Stimulated activated CD8-positive, alpha-beta memory T cell treated with anti-CD3 and anti-CD28 coated beads, Interleukin-4, amount 100 ng/mL, for 4 hours (primary cell): ENCODE measurements around the gene KCNH1.

ENCODE experiments used
- DNase-seq, 2 donors: peaks; one replicate each; pipeline ENCODE4 v3.0.0-alpha.2; 2020; ENCODE audit warnings: low read depth in 2 of 2, low spot score in 1 of 2

KCNH1 gene

DNA sequence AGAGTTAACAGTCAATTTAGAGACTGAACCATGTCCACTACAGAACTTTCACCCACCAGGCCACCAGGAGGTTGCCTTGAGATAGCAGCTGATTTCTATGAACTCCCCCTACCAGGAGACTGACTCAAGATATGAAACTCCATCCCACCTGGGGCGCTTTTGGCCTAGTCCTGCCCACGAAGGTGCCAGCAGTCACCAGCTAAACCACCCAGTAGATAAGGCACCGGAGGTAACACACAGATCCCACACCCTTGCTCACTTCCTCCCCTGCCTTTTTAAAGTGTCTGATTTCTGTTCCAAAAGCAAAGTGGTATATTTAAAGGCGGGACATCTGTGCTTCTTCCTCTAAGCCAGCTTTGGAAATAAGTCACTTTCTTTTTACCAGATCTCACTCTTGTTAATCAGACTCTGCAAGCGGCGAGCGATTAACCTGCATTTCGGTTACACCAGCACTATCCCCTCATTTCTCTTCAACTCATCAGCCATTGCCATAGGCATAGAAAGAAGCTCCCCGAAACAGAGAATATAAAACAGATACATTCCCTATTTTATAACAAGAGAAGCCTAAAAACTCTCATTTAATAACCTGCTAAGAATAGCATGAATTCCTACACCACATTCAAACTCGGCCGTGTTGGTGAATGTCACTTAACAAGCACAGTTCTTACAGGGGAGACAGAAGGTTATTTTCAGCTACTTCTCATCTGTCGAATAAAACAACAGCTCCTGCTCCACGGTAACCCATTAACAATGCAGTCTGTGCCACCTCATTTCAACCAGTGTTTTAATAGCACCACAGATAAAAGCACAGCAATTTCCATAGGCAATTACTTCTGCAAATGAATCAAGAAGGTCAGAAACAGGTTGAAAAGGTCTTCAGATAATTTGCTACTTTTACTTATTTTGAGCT is 318.1 kb downstream of the KCNH1 start:
- DNase-seq, result no peak

GRCh38 chr1:210814382-210815123 is 319.4 kb downstream of the KCNH1 start:
- DNase-seq, result no peak

DNA sequence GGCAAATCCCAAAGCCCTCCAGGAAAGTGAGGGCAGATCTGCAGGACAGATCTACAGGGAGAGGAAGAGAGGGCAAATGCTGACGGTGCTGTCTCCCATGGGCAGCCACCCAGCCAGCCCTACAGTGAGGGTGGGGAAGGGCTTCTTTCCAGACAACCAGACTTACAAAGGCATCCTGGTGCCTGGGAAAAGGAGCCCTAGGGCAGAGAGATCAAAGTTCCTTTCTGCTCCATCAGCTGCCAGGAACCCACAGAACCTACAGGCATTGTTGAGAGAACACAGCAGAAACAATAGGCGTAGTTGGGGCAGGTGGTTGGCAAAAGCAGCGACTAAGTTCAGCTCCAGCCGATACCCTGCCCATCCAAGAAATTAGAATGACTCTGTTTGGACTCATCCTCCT is 332.4 kb downstream of the KCNH1 start:
- no peak for DNase-seq

DNA sequence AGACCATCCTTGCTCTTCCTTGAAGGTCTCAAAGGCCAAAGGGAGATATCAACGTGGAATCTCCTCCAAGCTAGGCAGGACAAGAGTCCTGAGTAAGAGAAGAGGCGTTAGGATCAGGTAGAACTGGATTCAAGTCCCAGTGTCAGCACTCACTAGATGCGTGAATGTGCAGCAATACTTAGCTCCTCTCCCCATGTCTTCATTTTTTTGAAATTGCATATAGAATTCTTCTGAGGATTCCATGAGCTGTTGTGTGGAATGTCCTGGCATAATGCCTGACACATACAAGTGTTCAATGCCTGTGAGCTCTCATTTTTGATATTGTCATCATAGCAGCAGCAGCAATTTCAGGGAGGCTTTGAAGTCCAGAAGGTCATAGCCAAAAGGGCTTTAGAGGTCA is 333.2 kb downstream of the KCNH1 start:
- no peak for DNase-seq

DNA sequence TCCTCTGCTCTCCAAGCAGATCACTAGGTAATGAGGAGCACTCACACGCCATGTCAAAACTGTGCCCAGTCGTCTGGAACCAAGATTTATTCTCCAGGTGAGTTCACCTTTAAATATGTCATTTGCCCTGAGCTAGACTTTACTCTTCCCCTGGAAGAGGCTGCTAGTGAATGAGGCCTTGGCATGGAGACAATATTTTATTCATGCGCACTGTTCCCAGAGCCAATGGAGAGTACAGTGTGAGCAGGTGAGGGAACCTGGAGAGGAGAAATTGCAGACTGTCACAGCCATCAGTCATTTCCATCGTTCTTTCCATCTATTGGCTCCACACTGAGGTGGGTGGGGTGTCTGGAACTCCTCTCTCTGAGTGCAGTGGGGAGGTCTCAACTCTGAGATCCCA is 333.6 kb downstream of the KCNH1 start:
- no peak for DNase-seq

DNA sequence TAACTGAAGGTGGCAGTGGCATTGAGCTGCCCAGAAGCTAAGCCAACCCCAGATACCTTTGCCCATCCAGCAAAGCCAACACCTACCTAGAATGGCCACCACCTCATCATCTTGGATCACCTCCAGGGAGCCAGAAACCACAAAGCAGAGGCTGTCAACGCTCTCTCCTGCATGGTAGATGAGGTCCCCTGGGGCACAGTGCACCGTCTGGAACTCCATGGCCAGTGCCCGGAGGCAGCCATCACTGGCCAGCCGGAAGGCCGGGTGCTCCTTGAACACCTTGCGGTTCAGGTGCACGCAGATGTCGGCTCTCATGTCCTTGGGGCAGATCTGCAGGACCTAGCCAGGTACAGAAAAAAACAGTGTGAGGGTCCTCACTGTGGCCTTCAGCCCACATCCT is 336.5 kb downstream of the KCNH1 start:
- no peak for DNase-seq

DNA sequence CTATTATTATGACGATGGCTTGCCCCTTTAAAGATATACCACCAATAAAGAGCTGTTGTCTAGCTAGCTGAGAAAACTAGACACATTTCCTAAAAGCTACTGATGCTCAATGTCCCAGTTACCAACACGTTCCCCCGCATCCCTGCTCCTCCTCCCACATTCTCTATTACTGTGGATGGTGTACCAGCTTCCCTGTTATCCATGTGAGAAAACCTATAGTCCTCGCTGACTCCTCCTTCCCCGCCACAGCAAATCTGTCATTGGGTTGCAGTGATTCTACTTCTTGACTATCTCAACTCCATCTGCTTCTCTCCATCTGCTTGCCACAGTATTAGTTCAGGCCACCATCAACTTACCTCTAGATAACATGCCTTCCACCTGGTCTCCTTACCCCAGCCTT is 337.5 kb downstream of the KCNH1 start:
- DNase-seq, result no peak

GRCh38 chr1:210794445-210794844 is 339.5 kb downstream of the KCNH1 start:
- no peak for DNase-seq

- DNase-seq, result no peak
Measured at GRCh38 chr1:210792250-210793102, 341.5 kb downstream of the KCNH1 start.

- DNase-seq, result no peak
Measured at GRCh38 chr1:210790196-210790595, 343.8 kb downstream of the KCNH1 start.

DNA sequence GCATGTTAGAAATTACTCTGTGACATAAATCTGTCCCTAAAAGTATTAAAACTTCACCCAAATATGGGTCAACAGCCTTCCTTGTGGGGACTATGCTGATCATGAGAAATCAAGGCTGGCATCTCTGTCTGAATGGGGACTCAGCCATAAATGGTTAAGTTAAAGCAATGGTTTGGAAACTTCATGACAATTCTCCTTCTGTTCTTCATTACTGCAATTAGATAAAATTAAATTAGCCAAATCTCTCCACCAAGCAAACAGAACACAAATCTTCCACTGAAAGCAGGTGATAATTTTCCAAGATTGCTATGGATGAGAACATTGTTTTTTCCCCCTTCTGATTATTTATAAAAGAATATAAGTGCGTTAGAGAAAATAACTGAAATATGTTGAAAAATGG is 346.1 kb downstream of the KCNH1 start:
- no peak for DNase-seq

- DNase-seq, result no peak
Measured at GRCh38 chr1:210786546-210786945, 347.4 kb downstream of the KCNH1 start.

DNA sequence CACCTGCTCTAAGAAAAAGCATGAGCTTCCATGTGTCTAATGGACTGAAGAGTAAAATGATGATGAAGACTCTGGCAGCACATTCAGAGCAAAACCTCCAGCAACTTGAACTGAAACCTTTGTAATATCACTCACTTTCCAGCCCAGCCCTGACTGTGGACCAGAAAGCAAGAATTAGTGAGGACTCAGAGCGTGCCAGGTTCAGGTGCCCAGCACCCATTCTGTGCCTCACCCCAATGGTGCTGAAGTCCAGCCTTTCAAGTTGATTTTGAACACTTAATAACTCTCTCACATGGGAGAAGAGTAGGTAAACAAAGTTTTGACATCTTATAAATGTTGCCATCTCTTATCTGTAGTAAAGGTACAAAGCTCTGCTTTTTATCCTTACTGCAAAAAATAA is 350.0 kb downstream of the KCNH1 start:
- DNase-seq, result no peak

DNA sequence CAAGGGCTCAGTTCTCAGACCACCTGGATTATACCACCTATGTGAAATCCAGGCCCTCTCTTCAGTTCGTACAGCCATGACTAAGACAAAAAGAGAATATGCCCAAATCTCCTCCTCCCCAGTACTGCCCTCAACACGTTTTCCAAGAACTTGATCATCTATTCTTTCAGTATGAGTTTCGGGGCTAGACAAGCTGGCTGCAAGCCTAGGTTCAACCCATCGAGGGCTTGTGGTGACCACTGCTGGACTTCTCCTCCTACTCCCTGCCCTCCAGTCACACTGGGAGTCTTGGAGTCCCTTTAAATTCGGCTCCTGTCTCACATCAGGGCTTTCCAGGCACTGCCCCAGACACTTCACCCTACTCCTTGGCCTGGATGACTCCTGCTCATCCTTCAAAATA is 352.3 kb downstream of the KCNH1 start:
- no peak for DNase-seq

DNA sequence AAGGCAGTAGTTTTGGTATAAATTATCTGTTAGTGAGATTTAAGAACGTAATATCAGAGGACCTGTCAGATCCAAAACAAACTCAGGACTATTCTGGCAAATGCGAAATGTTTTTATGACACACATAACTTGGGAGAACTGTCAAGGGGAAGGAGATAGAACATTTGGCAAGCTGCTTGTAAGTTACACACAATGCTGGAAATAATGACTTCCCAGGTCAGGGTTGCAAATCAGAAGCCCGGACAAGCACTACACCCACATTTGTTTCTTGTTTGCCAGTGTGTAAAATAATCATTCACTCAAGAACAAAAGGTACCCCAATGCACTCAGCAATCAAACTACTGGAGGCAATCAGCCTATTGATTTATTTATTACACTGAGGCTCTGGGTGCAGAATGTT is 354.7 kb downstream of the KCNH1 start:
- no peak for DNase-seq

- DNase-seq, result no peak
Measured at GRCh38 chr1:210777914-210778313, 356.0 kb downstream of the KCNH1 start.

DNA sequence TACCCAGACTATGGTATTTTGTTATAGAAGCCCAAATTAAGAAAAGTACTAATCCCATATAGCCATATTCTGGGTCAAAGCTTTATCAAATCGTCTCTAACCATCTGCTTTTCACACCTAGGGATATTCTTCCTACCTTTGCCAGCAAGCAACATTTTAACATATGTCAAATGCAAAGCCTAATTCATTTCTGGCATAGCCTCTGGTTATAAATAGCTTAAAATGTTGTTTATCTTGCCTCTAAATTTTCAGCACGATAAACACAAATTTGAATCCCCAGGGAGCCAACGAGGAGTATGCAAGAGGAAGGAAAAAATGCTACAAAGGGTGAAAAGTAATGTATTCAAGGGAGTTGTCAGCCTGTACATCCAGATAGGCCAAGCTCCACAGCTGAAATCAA is 357.2 kb downstream of the KCNH1 start:
- no peak for DNase-seq

DNA sequence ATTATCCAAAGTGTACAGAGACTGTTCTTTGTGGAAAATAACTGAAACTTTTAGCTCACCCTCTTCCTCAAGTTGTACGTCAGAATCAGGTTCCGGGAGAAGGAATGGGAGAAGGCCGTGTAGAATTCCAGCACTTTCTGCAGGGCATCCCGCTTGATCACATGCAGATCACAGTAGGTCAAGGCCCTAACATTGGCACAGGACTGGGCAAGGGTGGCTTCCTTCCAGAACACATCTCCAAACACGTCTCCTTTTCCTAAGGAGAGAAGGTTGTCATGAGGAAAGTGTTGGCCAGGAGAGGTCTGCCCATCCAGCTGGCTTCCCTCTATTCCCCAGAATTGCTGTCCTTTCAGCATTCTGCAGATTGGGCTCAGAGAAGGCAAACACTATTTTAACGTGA is 358.7 kb downstream of the KCNH1 start:
- DNase-seq, result no peak

- no peak for DNase-seq
Measured at GRCh38 chr1:210773450-210773849, 360.5 kb downstream of the KCNH1 start.

DNA sequence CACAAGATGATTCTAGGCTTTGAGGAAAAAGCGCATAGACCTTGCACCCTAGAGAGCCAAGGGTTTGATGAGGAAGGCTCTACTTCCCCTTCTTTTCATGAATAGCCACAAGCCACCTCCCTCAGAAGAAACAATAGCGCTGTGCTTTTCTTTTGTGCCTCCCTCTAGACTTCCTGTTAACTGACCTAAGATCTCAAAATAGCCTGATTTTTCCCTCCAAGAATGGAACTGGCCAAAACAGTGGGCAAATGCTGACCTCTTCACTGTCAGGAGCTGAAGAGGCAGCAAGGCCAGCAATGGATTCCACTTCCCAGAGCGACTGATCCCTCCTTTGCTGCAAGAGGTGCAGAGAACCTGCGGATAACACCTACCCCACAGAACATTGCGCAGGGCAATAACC is 362.8 kb downstream of the KCNH1 start:
- no peak for DNase-seq

DNA sequence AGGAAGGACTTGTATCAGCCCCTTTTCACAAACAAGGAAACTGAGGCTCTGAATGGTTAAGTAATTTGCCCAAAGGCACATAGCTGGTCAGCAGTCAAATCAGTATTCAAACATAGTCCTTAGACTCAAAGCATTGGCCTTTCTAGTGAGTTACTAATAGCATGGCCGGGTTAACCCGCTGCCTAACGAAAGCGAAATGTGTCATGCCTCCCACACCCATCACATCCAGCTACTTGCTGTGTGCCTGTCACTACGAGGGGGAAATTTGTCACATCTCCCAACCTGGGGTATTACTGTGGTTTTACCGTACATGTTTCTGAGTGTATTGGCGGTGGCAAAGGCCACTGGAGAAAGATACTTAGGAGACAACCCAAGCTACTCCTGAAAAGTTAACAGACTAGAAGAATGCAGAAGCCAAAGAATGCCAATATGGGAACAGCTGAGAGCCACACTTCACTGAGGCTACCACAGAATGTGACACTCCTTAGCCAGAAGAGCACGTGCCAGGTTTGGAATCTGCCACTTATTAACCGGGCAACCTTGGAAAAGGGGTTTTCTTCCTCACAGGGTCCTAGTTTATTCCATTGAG is 363.5 kb downstream of the KCNH1 start:
- no peak for DNase-seq
